Prostate gland (tissue), 2 donors: ENCODE data around the gene ZNF683. TPM values are rescaled to one million over a fixed set of nuclear protein-coding genes. Genes with fewer than 3 reads are reported as not detected.

Experiments
- DNase-seq: peaks from one replicate; pipeline ENCODE4 v3.0.0-alpha.2; 2019; ENCODE audit warnings: low spot score
- H3K27ac ChIP-seq, 2 donors: fragments of 200-600 bp; sonication (generic); 2 replicates each; pipeline ENCODE4 v1.5.1; 2017 to 2019
- H3K27me3 ChIP-seq: fragments of 200-600 bp; sonication (generic); replicated peaks from 2 replicates; pipeline ENCODE4 v1.5.1; 2019; ENCODE audit not compliant: insufficient read depth
- H3K36me3 ChIP-seq, 2 donors: fragments of 200-600 bp; sonication (generic); 1 replicate in 1 of 2; 2 replicates in 1 of 2; pipeline versions ENCODE4 v1.5.1 to v1.8.1; 2017 to 2019
- H3K4me1 ChIP-seq: fragments of 200-600 bp; sonication (generic); replicated peaks from 2 replicates; pipeline ENCODE4 v1.5.1; 2019
- H3K4me3 ChIP-seq, 2 donors: fragments of 200-600 bp; sonication (generic); 2 replicates each; pipeline ENCODE4 v1.5.1; 2017 to 2019
- H3K9me3 ChIP-seq: fragments of 200-600 bp; sonication (generic); 2 replicates; pipeline ENCODE4 v1.5.1; 2017
- POLR2A ChIP-seq: fragments of 450-650 bp; IDR thresholded peaks from one replicate; pipeline ENCODE4 v1.6.1; 2016; ENCODE audit warnings: antibody characterized with exemption, mild to moderate bottlenecking
- POLR2AphosphoS5 ChIP-seq: sonication (generic); formaldehyde crosslinking; IDR thresholded peaks from one replicate; pipeline ENCODE4 v1.6.1; 2017; ENCODE audit warnings: antibody characterized with exemption
- WGBS: methylation state at CpG from one replicate; pipeline ENCODE4 v1.1.5; 2018; 5-methylcytosine and 5-hydroxymethylcytosine counted together
- intact Hi-C: fragments of 100-400 bp; cut with DNase I; formaldehyde crosslinking; loops from one replicate; pipeline ENCODE4 v1.14.2; 2022
- total RNA-seq, 2 donors: library from RNA; depleted of rRNA; stranded (reverse); fragments of >200 nt; gene quantifications; one replicate each; pipeline ENCODE4 v1.1.0, GENCODE V29; 2016
- TF ChIP-seq, protein P1 (sequence below), 4 experiments: fragments of 200-600 bp in 2 of 4; fragments of 450-650 bp in 2 of 4; sonication (generic) in 2 of 4; IDR thresholded peaks; 1 replicate in 3 of 4; 2 replicates in 1 of 4; pipeline ENCODE4 v1.5.1; 2016 to 2019; ENCODE audit warnings: antibody characterized with exemption in 4 of 4, mild to moderate bottlenecking in 2 of 4, moderate library complexity in 2 of 4

Gene ZNF683
- total RNA-seq, 2 donors from 2014 or later = 4.8 TPM; not detected in 1

DNA sequence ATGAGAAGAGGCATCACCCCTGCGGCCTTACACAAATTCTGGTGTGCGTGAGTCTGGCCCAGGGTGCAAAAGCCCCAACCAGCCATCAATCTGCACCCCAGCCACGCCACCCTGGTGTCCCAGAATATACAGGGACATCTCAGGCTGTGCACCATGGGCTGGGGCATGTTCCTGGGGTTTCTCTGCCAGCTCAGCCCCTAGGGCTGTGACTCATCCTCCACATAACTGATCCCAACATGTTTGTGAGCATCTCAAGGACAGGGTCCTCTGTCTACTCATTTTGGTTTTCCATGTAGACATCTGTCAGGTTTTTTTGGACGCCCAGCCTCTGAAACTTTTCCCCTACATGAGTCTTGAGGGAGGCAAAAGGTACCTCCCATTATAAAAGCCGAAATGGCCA lies 511 bp downstream of the ZNF683 start:
- H3K27me3 ChIP-seq = no peaks in the 10 kb centered on the region
- intact Hi-C loops = no loop called here
- H3K9me3 ChIP-seq = no peaks in the 10 kb centered on the region
- no peak for TF ChIP-seq POLR2AphosphoS5
- TF ChIP-seq POLR2A = no peak
- TF ChIP-seq, protein P1, sequence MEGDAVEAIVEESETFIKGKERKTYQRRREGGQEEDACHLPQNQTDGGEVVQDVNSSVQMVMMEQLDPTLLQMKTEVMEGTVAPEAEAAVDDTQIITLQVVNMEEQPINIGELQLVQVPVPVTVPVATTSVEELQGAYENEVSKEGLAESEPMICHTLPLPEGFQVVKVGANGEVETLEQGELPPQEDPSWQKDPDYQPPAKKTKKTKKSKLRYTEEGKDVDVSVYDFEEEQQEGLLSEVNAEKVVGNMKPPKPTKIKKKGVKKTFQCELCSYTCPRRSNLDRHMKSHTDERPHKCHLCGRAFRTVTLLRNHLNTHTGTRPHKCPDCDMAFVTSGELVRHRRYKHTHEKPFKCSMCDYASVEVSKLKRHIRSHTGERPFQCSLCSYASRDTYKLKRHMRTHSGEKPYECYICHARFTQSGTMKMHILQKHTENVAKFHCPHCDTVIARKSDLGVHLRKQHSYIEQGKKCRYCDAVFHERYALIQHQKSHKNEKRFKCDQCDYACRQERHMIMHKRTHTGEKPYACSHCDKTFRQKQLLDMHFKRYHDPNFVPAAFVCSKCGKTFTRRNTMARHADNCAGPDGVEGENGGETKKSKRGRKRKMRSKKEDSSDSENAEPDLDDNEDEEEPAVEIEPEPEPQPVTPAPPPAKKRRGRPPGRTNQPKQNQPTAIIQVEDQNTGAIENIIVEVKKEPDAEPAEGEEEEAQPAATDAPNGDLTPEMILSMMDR (IDR thresholded peaks at IDR 0.05) = no peak
- no peak overlapping the region for H3K4me3 ChIP-seq
- no peak overlapping the region for H3K27ac ChIP-seq
- 88% methylated on average over 5 of the region's 5 CpGs for WGBS
- H3K4me1 ChIP-seq = no peaks in the 10 kb centered on the region
- no peaks in the 10 kb centered on the region for H3K36me3 ChIP-seq
- no peak for DNase-seq

DNA sequence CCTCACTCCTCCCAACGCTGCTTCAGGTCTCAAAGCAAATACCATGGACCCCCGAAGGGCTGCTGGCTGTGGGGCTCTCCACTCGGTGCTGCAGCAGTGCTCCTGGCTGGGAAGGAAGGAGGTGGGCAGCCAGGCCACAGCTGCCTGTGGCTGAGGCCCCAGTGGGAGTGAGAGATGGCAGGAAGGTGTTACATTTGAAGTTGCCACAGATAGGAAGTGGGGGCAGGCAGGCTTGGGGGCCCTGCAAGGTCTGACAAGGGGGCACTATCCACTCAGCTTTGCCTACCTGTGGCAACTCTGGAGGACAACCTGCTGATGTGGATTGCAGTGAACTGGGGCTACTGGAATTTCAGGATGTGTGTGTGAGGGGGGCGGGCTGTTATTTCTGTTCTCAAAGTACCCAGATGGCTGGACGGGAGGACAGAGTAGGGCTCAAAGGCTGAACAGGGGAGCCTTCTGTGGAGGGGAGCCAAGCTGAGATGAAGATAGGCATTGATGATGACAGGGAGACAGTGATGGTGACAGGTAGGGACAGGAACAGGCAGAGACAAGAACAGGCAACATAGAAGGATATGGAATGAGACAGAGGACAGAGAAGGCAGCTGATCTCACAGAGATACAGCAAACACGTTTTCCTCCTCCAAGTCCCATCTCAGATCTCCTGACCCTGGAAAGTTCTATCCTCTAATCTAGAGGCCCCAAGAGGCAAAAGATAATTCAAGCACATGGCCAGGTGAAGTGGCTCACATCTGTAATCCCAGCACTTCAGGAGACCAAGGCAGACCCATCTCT lies 1.8 kb downstream of the ZNF683 start:
- Histone ChIP-seq H3K4me1 (no peaks in the 10 kb centered on the region), H3K4me3 (no peak overlapping the region), H3K9me3 (no peaks in the 10 kb centered on the region), H3K27me3 (no peaks in the 10 kb centered on the region), H3K36me3 (no peaks in the 10 kb centered on the region), H3K27ac (no peak overlapping the region)
- TF ChIP-seq POLR2A (no peak), POLR2AphosphoS5 (no peak)
- TF ChIP-seq, protein P1 (IDR thresholded peaks at IDR 0.05) = no peak
- no peak for DNase-seq
- 60% methylated on average over 6 of the region's 6 CpGs for WGBS
- intact Hi-C loops = no loop called here

DNA sequence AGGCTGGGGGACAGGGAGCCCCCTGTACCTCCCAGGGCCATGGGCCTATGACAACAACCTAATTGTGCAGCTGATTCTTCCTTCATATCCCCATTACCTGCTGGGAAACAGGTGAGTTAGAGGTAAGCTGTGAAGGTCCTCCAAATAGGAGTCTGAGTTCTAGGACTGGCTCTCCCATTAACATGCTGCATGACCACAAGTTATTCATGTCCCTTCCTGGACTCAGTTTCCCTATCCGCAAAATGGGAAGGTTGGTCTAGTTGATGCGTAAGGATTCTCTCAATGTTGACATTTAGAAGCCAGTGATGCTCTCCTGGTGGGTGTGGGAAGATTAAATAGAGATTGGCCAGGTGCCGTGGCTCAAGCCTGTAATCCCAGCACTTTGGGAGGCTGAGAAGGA lies 4.1 kb downstream of the ZNF683 start:
- H3K36me3 ChIP-seq = no peaks in the 10 kb centered on the region
- no peaks in the 10 kb centered on the region for H3K27me3 ChIP-seq
- DNase-seq = no peak
- intact Hi-C loops = no loop called here
- no peaks in the 10 kb centered on the region for H3K4me1 ChIP-seq
- WGBS = 93% methylated on average over 3 of the region's 3 CpGs
- H3K27ac ChIP-seq = no peak overlapping the region
- TF ChIP-seq POLR2AphosphoS5 (no peak), POLR2A (no peak)
- TF ChIP-seq, protein P1 (IDR thresholded peaks at IDR 0.05) = no peak
- no peak overlapping the region for H3K4me3 ChIP-seq
- H3K9me3 ChIP-seq = no peaks in the 10 kb centered on the region

DNA sequence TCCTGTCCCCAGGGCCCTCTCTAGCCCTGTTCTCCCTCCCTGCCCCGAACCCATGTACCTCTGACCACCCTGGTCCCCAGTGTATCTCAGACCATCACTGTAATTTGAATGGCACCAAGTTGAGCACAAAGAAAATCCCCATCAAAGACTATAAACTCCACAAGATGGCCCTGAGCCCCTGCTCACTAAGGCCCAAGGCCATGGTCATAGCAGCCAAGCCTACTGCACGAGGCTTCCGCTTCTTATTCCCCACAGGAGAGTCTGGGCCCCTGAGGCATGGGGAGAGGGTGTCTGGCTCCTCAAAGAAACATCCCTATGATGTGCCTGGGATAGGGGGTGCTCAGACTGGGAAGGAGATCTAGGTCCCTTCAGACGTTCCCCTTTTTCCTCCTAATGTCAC lies 4.5 kb downstream of the ZNF683 start:
- Histone ChIP-seq H3K4me1 (no peaks in the 10 kb centered on the region), H3K27ac (no peak overlapping the region), H3K9me3 (no peaks in the 10 kb centered on the region), H3K4me3 (no peak overlapping the region), H3K36me3 (no peaks in the 10 kb centered on the region), H3K27me3 (no peaks in the 10 kb centered on the region)
- intact Hi-C loops = no loop called here
- TF ChIP-seq POLR2A (no peak), POLR2AphosphoS5 (no peak)
- TF ChIP-seq, protein P1 (IDR thresholded peaks at IDR 0.05) = no peak
- 75% methylated on average over 4 of the region's 4 CpGs for WGBS
- DNase-seq = no peak

DNA sequence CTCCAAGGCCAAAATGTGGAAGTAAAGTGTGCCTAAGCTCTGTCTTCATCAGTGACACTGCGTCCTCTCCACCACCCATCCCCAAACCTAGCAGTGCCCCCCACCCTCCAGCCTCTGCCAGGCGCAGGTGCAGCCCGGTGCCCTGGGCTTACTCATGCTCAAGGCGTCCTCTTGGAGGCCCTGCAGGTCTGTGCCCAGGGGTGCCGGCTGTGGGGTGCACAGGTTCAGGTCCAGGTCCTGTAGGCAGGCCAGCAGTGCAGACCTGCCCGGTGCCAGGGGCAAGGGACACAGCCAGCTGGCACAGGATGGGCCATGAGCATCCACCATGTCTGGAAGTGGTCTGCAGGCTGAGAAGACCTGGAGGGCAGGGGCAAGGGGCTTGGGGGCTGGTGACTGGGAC lies 5.1 kb downstream of the ZNF683 start:
- Histone ChIP-seq H3K4me3 (no peak overlapping the region), H3K36me3 (no peaks in the 10 kb centered on the region), H3K27me3 (no peaks in the 10 kb centered on the region), H3K9me3 (no peaks in the 10 kb centered on the region), H3K27ac (no peak overlapping the region), H3K4me1 (no peaks in the 10 kb centered on the region)
- DNase-seq = no peak
- TF ChIP-seq POLR2A (no peak), POLR2AphosphoS5 (no peak)
- TF ChIP-seq, protein P1 (IDR thresholded peaks at IDR 0.05) = no peak
- 90% methylated on average over 5 of the region's 6 CpGs for WGBS
- intact Hi-C loops = no loop called here
